ENCODE measurements around the gene RPS6KA2.

Gene RPS6KA2

GRCh38 chr6:166499350-166500163 is 127.5 kb downstream of the RPS6KA2 start:
- no peak overlapping the region; the same call in 1 of the 2 replicates for H3K27ac ChIP-seq
- POLR2A ChIA-PET (ENCODE audit: low non-redundant PET), result no interaction called here
- no peak for DNase-seq (ENCODE audit: low spot score)

DNA sequence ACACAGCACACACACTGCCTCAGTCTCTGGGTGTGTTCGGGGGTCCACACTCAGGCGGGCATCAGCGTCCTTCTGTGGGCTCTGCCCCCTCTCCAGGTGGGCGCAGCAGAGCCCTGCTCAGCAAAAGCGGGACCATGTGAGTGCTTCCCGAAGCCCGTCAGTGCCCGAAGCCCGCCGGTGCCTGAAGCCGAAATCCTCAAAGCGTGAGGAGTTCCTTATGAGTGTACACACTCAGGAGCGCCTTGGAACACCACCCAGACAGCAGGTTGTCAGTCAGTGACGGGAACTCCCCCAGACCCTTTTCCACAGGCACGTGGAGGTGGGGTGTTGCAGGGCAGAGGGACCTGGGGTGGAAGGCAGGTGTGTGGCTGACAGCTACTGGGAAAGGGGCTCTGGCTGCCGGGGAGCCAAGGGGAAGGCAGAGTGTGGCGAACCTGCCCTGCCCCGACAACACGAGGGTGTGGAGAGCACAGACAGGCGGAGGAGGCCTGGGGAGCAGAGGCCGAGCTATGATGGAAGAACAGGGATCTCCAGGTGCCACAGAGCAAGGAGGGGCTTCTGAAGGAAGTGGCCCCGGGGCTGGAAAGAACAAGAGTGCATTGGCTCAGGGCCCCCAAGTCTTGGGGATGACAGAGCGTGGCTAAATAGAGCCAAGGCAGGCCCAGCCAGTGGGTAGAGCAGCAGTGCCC is 128.2 kb downstream of the RPS6KA2 start:
- CTCF ChIA-PET, result no interaction called here
- no peak for TF ChIP-seq CTCF (conservative IDR thresholded peaks at IDR 0.05; ENCODE audit: low read depth)
- POLR2A ChIA-PET (ENCODE audit: low non-redundant PET), result no interaction called here
- H3K27ac ChIP-seq, result no peak overlapping the region; the same call in 1 of the 2 replicates
- no peak for DNase-seq (ENCODE audit: low spot score)

More at GRCh38 chr6:166499350-166500163, 127.5 kb downstream of the RPS6KA2 start:
- CTCF ChIA-PET, result no interaction called here
- no peak for TF ChIP-seq CTCF (conservative IDR thresholded peaks at IDR 0.05; ENCODE audit: low read depth)

DNA sequence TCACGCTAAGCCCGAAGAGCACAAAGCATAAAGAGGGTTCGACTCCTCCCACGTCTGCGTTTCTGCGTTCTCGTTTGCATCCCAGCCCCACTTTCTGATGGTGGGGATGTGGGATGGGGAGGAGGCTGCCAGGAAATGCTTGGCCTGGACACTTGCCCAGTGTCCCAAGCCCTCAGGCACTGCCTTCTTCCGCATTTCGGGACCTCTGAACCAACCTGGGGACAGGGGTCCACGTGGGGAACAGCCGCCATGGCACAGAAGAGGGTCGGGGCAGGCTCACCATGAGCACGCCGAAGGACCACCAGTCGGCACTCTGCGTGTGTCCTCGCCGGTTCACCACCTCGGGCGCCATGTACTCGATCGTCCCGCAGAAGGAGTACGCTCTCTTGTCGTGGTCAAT is 128.8 kb downstream of the RPS6KA2 start:
- DNase-seq (ENCODE audit: low spot score), result no peak
- ChIA-PET POLR2A (ENCODE audit: low non-redundant PET) (no interaction called here), CTCF (no interaction called here)
- no peak overlapping the region for H3K27ac ChIP-seq
- no peak for TF ChIP-seq CTCF (conservative IDR thresholded peaks at IDR 0.05; ENCODE audit: low read depth)

- CTCF ChIA-PET, result no interaction called here
Observed at GRCh38 chr6:166497087-166497899, 129.8 kb downstream of the RPS6KA2 start.

DNA sequence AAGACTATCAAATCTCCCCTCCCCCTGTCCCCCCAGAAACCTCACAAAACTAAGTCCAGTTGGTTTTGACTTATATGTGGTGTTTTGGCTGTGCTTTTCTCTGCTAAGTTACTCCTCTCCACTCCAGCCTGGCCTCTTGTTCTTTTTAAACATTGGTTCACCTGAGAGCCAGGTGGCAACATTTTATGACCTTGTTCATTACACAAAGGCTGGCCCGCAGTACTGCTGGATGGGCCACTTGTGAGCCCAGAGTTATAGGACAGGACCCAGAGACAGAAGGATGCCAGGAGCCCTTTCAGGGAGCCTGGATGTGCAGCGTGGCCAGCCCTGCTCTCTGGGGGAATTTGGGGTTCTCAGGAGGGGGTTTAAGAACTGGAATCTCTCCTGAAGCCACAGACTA is 130.6 kb downstream of the RPS6KA2 start:
- POLR2A ChIA-PET (ENCODE audit: low non-redundant PET), result no interaction called here
- CTCF ChIA-PET, result no interaction called here
- no peak for DNase-seq (ENCODE audit: low spot score)
- TF ChIP-seq CTCF (conservative IDR thresholded peaks at IDR 0.05; ENCODE audit: low read depth), result no peak
- H3K27ac ChIP-seq, result peak overlapping the region; percentile 15

More at GRCh38 chr6:166497087-166497899, 129.8 kb downstream of the RPS6KA2 start:
- no peak for DNase-seq (ENCODE audit: low spot score)
- POLR2A ChIA-PET (ENCODE audit: low non-redundant PET), result no interaction called here
- H3K27ac ChIP-seq, result peak overlapping the region; percentile 15
- TF ChIP-seq CTCF (conservative IDR thresholded peaks at IDR 0.05; ENCODE audit: low read depth), result no peak

All from RWPE1 (cell line).